Hepatocyte (in vitro differentiated cells): ENCODE measurements around the gene SORCS2.

Source experiments
- EZH2 ChIP-seq: fragments of 200-600 bp; sonication (generic); IDR thresholded peaks from 2 replicates; pipeline ENCODE4 v1.6.1; 2016; ENCODE audit warnings: antibody characterized with exemption, mild to moderate bottlenecking, borderline replicate concordance
- EZH2phosphoT487 ChIP-seq: fragments of 200-600 bp; sonication (generic); IDR thresholded peaks from one replicate; pipeline ENCODE4 v1.6.1; 2018; ENCODE audit warnings: antibody characterized with exemption, mild to moderate bottlenecking, low read depth, moderate library complexity; ENCODE audit not compliant: unreplicated experiment, severe bottlenecking
- TF ChIP-seq, protein P1 (sequence below): fragments of 200-600 bp; sonication (generic); IDR thresholded peaks from 2 replicates; pipeline ENCODE4 v1.5.1; 2016; ENCODE audit warnings: antibody characterized with exemption, mild to moderate bottlenecking; ENCODE audit not compliant: poor library complexity

DNA sequence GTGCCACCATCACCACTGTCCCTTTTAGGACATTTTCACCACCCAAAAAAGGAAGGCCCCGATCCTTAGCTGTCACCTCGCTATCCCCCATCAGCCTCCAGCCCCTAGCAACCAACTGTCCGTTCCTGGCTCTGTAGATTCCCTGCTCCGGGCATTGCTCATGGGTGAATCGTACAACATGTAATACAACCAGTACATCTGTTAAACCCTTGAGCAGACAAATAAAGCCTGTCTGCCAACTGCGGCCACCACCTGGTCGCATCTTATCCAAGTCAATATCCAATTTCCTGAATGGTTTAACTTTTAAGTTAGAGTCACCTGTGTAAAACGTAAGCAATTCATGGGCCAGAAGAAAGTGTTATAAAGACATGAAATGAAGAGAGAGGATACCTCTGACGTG, 495.5 kb downstream of the SORCS2 start:
- TF ChIP-seq, protein P1, sequence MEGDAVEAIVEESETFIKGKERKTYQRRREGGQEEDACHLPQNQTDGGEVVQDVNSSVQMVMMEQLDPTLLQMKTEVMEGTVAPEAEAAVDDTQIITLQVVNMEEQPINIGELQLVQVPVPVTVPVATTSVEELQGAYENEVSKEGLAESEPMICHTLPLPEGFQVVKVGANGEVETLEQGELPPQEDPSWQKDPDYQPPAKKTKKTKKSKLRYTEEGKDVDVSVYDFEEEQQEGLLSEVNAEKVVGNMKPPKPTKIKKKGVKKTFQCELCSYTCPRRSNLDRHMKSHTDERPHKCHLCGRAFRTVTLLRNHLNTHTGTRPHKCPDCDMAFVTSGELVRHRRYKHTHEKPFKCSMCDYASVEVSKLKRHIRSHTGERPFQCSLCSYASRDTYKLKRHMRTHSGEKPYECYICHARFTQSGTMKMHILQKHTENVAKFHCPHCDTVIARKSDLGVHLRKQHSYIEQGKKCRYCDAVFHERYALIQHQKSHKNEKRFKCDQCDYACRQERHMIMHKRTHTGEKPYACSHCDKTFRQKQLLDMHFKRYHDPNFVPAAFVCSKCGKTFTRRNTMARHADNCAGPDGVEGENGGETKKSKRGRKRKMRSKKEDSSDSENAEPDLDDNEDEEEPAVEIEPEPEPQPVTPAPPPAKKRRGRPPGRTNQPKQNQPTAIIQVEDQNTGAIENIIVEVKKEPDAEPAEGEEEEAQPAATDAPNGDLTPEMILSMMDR = no peak
- TF ChIP-seq EZH2 (no peak), EZH2phosphoT487 (no peak)
